ENCODE results near the gene TRAF1. TPM values are rescaled to one million over a fixed set of nuclear protein-coding genes. Genes with fewer than 3 reads are reported as not detected.

Gene TRAF1
- total and polyA plus RNA-seq, 3 donors from 2014 or later, result 3.9 to 8.6 (median 6.5) TPM

DNA sequence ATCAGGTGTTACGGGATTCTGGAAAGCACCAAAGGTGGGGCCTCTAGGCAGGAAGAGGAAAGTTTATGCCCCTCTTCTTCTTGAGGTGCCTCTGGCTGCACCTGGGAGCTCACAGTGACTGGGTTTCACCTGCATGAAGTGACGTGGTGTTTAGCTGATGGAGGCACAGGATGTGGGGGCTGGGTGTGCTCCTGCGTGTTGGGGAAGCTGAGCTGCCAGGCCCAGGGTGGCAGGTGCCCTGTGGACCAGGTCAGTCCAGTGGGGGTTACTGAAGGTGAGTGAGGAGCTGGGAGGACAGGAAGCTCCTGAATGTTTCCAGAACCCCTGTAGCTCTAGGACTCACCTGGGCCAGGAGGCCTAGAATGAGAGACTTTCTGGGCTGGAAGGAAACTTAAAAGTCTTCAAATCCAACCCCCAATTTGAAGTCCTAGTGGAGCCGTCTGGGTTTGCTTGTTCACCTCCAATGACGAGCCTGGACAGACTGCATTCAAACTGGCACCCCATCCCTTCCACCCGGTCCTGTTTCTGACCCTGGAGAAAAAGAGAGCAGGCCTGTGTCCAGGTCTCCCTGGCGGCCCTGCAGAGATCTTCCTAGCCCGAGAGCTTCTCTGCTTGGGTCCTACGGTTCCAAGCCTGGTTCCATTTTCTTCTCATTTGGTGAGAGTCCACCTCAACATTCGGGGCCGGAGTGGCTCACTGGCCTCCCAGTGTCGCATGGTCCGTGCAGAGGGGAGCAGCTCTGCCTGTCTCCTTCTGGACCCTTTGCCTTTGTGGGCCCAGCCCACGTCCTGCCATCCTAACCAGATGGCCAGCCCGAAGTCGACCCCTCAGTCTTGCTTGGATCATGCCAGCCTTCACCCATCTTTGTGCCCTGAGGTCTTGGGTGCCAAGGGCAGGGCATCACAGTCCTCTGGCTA, 22.3 kb downstream of the TRAF1 start:
- H3K4me1 ChIP-seq, result no peaks in the 10 kb centered on the region
- no peaks in the 10 kb centered on the region for H3K36me3 ChIP-seq (ENCODE audit: low read depth, missing control alignments)
- no peaks in the 10 kb centered on the region for H3K9me3 ChIP-seq
- DNase-seq, result no peak
- H3K27me3 ChIP-seq, result no peaks in the 10 kb centered on the region
- TF ChIP-seq, protein P1, sequence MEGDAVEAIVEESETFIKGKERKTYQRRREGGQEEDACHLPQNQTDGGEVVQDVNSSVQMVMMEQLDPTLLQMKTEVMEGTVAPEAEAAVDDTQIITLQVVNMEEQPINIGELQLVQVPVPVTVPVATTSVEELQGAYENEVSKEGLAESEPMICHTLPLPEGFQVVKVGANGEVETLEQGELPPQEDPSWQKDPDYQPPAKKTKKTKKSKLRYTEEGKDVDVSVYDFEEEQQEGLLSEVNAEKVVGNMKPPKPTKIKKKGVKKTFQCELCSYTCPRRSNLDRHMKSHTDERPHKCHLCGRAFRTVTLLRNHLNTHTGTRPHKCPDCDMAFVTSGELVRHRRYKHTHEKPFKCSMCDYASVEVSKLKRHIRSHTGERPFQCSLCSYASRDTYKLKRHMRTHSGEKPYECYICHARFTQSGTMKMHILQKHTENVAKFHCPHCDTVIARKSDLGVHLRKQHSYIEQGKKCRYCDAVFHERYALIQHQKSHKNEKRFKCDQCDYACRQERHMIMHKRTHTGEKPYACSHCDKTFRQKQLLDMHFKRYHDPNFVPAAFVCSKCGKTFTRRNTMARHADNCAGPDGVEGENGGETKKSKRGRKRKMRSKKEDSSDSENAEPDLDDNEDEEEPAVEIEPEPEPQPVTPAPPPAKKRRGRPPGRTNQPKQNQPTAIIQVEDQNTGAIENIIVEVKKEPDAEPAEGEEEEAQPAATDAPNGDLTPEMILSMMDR (IDR thresholded peaks at IDR 0.05), result no peak
- no peak for TF ChIP-seq POLR2A (IDR thresholded peaks at IDR 0.05)
- intact Hi-C loops (cut with DNase I; ENCODE audit: low total_unique reads), result no loop called here
- no peak overlapping the region for H3K27ac ChIP-seq
- no peak overlapping the region for H3K4me3 ChIP-seq
- 80 to 95% methylated on average over 13 to 16 of the region's 16 CpGs for WGBS, 2 donors

- H3K4me3 ChIP-seq, result no peak overlapping the region
- H3K4me1 ChIP-seq, result no peaks in the 10 kb centered on the region
- WGBS, 2 donors, result 84 to 86% methylated on average over 11 to 14 of the region's 14 CpGs
- TF ChIP-seq, protein P1 (IDR thresholded peaks at IDR 0.05), result no peak
- no peak for TF ChIP-seq POLR2A (IDR thresholded peaks at IDR 0.05)
- intact Hi-C loops (cut with DNase I; ENCODE audit: low total_unique reads), result no loop called here
- H3K9me3 ChIP-seq, result no peaks in the 10 kb centered on the region
- H3K27ac ChIP-seq, result no peak overlapping the region
- H3K27me3 ChIP-seq, result no peaks in the 10 kb centered on the region
- no peak for DNase-seq
- no peaks in the 10 kb centered on the region for H3K36me3 ChIP-seq (ENCODE audit: low read depth, missing control alignments)
These were observed 23.7 kb downstream of the TRAF1 start for GRCh38 chr9:120902569-120903535.

DNA sequence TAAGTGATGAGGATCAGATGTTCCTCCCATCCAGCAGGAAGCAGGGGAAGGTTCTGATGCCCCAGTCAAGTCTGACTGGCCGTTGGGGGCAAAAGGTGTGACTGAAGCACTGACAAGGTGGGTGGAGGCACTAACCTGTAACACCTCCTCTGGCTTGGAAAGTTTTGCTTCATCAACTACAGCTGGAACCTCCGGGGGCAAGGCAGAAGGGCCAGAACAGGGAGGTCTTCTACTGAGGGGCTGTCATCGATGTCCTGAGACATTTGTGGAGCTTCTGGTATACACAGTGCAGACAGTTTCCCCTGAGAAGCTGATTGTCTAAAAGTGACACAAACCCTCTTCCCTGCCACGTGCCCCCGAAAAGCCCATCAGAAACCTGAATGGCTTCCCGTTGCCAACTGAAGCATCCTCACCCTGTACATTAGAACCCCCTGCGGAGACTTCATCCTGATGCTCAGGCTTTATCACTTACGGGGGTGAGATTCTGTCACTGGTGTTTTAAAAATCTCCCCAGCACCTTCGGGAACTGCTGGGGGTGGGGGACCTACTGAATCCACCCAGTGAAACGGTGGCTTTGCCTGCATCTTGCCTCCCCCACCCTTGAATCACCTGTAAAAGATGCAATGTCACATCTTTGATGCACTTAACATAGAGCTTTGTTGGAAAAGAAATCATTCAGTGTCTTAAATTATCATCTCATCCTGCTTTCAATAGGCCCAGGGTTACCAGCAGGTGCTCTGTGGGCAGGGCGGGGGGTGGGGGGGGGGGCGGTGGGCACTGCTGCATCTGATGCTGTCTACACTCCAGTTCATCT, 24.6 kb downstream of the TRAF1 start:
- no peak for TF ChIP-seq POLR2A (IDR thresholded peaks at IDR 0.05)
- TF ChIP-seq, protein P1 (IDR thresholded peaks at IDR 0.05), result no peak
- peaks cover 5% of the 10 kb centered on the region for H3K4me1 ChIP-seq
- intact Hi-C loops (cut with DNase I; ENCODE audit: low total_unique reads), result no loop called here
- no peaks in the 10 kb centered on the region for H3K9me3 ChIP-seq
- no peak for DNase-seq
- H3K27ac ChIP-seq, result no peak overlapping the region
- H3K36me3 ChIP-seq (ENCODE audit: low read depth, missing control alignments), result no peaks in the 10 kb centered on the region
- 85 to 93% methylated on average over 11 to 12 of the region's 12 CpGs for WGBS, 2 donors
- H3K4me3 ChIP-seq, result no peak overlapping the region
- no peaks in the 10 kb centered on the region for H3K27me3 ChIP-seq

DNA sequence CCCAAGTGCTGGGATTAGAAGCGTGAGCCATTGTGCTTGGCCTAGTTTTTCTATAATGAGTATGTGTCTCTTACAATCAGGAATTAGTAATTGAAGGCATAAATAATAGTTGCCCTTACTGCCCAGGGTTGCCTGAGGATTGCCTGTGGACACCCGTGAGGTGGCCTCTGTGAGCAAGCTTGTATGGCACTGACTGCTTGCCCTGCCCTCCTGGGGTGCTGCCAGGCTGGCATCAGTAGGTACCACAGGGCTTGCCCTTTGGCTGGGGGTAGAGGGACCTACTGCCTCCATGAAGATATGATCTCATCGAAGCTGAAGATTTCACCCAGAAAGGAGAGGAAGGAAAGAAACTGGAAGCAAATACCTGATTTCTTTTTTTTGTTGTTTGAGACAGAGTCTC, 25.8 kb downstream of the TRAF1 start:
- Histone ChIP-seq H3K36me3 (ENCODE audit: low read depth, missing control alignments) (no peaks in the 10 kb centered on the region), H3K27me3 (no peaks in the 10 kb centered on the region), H3K9me3 (no peaks in the 10 kb centered on the region), H3K4me1 (peaks cover 7% of the 10 kb centered on the region), H3K4me3 (no peak overlapping the region), H3K27ac (no peak overlapping the region)
- TF ChIP-seq, protein P1 (IDR thresholded peaks at IDR 0.05), result no peak
- TF ChIP-seq POLR2A (IDR thresholded peaks at IDR 0.05), result no peak
- no peak for DNase-seq
- WGBS, 2 donors, result 87 to 93% methylated on average over 3 of the region's 3 CpGs
- intact Hi-C loops (cut with DNase I; ENCODE audit: low total_unique reads), result no loop called here

All from testis (tissue), 3 donors.